ENCODE measurements around the gene BARX2.

Gene BARX2

DNA sequence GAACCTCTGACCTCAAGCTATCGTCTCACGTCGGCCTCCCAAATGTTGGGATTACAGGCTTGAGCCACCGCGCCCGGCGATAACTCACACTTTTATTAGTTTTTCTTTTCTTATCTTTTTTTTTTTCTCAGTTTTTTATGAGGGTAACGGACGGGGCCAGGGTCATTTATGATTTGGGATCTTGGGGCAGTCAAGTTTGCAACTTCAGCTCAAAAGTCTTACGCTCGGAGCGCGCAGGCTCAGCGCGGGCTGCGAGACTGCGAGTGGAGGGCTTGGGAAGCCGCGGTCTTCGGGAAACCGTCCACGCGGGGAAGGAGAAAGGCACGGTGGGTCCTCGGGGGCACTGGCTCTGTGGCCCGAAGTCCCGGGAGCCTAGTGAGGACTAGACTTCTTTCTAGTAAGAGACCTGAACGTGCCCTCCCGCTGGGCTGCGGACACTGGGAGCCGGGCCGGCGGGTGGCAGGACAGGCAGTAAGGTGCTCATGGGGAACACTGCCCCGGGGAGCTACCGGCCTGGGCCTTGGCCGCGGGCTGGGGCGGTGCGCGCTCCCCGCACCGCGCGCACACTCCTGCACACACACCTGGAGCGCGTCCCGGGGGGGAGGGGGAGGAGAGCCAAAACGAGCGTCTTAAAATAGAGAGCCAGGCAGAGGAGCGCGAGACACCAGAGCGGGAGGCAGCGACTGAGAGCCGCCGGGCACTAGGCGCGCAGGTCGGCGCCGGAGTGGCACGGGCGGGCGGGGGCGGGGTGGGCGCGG, 476 bp upstream of the BARX2 start:
- TF ChIP-seq, protein P1, sequence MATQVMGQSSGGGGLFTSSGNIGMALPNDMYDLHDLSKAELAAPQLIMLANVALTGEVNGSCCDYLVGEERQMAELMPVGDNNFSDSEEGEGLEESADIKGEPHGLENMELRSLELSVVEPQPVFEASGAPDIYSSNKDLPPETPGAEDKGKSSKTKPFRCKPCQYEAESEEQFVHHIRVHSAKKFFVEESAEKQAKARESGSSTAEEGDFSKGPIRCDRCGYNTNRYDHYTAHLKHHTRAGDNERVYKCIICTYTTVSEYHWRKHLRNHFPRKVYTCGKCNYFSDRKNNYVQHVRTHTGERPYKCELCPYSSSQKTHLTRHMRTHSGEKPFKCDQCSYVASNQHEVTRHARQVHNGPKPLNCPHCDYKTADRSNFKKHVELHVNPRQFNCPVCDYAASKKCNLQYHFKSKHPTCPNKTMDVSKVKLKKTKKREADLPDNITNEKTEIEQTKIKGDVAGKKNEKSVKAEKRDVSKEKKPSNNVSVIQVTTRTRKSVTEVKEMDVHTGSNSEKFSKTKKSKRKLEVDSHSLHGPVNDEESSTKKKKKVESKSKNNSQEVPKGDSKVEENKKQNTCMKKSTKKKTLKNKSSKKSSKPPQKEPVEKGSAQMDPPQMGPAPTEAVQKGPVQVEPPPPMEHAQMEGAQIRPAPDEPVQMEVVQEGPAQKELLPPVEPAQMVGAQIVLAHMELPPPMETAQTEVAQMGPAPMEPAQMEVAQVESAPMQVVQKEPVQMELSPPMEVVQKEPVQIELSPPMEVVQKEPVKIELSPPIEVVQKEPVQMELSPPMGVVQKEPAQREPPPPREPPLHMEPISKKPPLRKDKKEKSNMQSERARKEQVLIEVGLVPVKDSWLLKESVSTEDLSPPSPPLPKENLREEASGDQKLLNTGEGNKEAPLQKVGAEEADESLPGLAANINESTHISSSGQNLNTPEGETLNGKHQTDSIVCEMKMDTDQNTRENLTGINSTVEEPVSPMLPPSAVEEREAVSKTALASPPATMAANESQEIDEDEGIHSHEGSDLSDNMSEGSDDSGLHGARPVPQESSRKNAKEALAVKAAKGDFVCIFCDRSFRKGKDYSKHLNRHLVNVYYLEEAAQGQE (IDR thresholded peaks at IDR 0.05; ENCODE audit: insufficient replicate concordance, low read depth), result no peak
- TF ChIP-seq, protein P2, sequence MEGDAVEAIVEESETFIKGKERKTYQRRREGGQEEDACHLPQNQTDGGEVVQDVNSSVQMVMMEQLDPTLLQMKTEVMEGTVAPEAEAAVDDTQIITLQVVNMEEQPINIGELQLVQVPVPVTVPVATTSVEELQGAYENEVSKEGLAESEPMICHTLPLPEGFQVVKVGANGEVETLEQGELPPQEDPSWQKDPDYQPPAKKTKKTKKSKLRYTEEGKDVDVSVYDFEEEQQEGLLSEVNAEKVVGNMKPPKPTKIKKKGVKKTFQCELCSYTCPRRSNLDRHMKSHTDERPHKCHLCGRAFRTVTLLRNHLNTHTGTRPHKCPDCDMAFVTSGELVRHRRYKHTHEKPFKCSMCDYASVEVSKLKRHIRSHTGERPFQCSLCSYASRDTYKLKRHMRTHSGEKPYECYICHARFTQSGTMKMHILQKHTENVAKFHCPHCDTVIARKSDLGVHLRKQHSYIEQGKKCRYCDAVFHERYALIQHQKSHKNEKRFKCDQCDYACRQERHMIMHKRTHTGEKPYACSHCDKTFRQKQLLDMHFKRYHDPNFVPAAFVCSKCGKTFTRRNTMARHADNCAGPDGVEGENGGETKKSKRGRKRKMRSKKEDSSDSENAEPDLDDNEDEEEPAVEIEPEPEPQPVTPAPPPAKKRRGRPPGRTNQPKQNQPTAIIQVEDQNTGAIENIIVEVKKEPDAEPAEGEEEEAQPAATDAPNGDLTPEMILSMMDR (IDR thresholded peaks at IDR 0.05; ENCODE audit: insufficient read depth, low read length), result no peak
- TF ChIP-seq SPI1 (IDR thresholded peaks at IDR 0.05; ENCODE audit: borderline replicate concordance, low read depth) (no peak), POLR2AphosphoS5 (IDR thresholded peaks at IDR 0.05; ENCODE audit: low read depth) (no peak), GABPA (IDR thresholded peaks at IDR 0.05; ENCODE audit: low read depth) (no peak)
- no peak overlapping the region for H3K4me3 ChIP-seq (replicated peaks; ENCODE audit: insufficient read depth, low read length)
- DNase-seq (ENCODE audit: low read depth in 1 of 2, low spot score in 1 of 2), result no peak
- H3K27me3 ChIP-seq (ENCODE audit: insufficient read depth, poor library complexity, severe bottlenecking), result peaks cover 83% of the 10 kb centered on the region
- no peak overlapping the region for H3K27ac ChIP-seq (replicated peaks)

DNA sequence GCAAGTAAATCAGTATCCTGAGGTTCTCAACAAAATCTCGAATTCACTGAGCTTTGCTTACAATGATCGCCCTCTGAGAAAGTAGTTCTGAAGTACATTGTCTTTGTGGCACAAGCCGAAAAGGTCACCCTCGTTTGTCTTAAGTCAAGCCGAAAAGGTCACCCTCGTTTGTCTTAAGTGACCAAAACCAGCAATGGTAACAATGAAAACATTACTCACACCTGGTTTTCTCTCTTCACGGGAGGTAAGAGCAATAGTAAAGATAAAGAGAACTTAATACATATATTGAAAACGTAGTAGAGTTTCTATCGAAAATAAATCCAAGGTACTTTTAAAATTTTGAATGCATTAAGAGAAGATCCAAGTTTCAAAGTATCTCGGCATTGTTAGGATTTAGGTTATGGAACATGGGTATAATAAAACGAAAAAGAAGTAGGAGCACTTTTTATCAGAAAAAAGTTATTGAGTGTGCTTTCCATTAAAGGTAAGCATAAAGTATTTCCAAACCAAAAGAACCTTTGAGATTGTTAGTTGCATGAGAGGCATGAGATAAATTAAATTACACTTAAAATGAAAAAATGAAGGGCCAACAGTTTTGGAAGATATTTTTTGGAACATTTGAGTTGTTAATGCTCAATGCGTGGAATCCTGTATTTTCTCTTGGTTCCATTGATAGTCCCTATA, 1.2 kb downstream of the BARX2 start:
- Histone ChIP-seq H3K27me3 (ENCODE audit: insufficient read depth, poor library complexity, severe bottlenecking) (peaks cover 73% of the 10 kb centered on the region), H3K4me3 (replicated peaks; ENCODE audit: insufficient read depth, low read length) (no peak overlapping the region), H3K27ac (replicated peaks) (no peak overlapping the region)
- no peak for DNase-seq (ENCODE audit: low read depth in 1 of 2, low spot score in 1 of 2)
- TF ChIP-seq SPI1 (IDR thresholded peaks at IDR 0.05; ENCODE audit: borderline replicate concordance, low read depth) (no peak), GABPA (IDR thresholded peaks at IDR 0.05; ENCODE audit: low read depth) (no peak), POLR2AphosphoS5 (IDR thresholded peaks at IDR 0.05; ENCODE audit: low read depth) (no peak)
- TF ChIP-seq, protein P1 (IDR thresholded peaks at IDR 0.05; ENCODE audit: insufficient replicate concordance, low read depth), result no peak
- TF ChIP-seq, protein P2 (IDR thresholded peaks at IDR 0.05; ENCODE audit: insufficient read depth, low read length), result no peak

DNA sequence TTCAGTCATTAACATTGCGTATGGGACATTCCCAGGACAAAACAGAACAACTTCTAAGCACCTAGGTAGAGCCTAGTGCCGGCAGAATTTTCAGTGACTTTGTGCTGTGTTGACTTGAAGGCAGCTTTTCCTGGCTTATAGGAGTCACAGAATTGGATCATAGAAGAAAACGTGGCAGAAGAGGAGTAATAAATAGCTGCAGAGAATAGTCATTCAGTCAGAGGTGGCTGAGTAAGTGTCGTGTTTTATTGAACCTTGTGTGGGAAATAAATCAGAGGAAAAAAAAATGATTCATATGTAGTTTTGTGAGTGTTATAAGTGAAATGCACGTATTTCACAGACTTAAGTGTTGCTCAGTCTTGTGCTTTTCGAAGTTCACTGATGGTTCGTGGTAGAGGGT, 2.1 kb downstream of the BARX2 start:
- Histone ChIP-seq H3K4me3 (replicated peaks; ENCODE audit: insufficient read depth, low read length) (no peak overlapping the region), H3K27me3 (ENCODE audit: insufficient read depth, poor library complexity, severe bottlenecking) (peaks cover 64% of the 10 kb centered on the region), H3K27ac (replicated peaks) (no peak overlapping the region)
- TF ChIP-seq, protein P2 (IDR thresholded peaks at IDR 0.05; ENCODE audit: insufficient read depth, low read length), result no peak
- TF ChIP-seq, protein P1 (IDR thresholded peaks at IDR 0.05; ENCODE audit: insufficient replicate concordance, low read depth), result no peak
- TF ChIP-seq GABPA (IDR thresholded peaks at IDR 0.05; ENCODE audit: low read depth), result no peak
- no peak for TF ChIP-seq SPI1 (IDR thresholded peaks at IDR 0.05; ENCODE audit: borderline replicate concordance, low read depth)
- TF ChIP-seq POLR2AphosphoS5 (IDR thresholded peaks at IDR 0.05; ENCODE audit: low read depth), result no peak
- no peak for DNase-seq (ENCODE audit: low read depth in 1 of 2, low spot score in 1 of 2)
